CD4-positive, alpha-beta T cell (primary cell): ENCODE results near the gene ASB7. TPM values are rescaled to one million over a fixed set of nuclear protein-coding genes. Genes with fewer than 3 reads are reported as not detected.

ENCODE experiments used
- ATAC-seq: fragments of 200-7000 bp; cut with Tn5 transposase; one replicate; pipeline ENCODE4 v1.10.0; 2022; ENCODE audit warnings: mild to moderate bottlenecking; ENCODE audit not compliant: poor library complexity
- CTCF ChIA-PET: fragments of 350-600 bp; sonication (Branson Sonifier 250); formaldehyde crosslinking; loops from one replicate; lab custom pipeline; 2021; ENCODE audit warnings: antibody characterized with exemption, inconsistent platforms; lab: Charles Lee
- POLR2A ChIA-PET: fragments of 350-600 bp; sonication (Branson Sonifier 250); formaldehyde crosslinking; loops from one replicate; lab custom pipeline; 2021; ENCODE audit warnings: antibody characterized with exemption, inconsistent platforms; lab: Charles Lee
- DNase-seq, 14 experiments: peaks; one replicate each; pipeline ENCODE4 v3.0.0-alpha.2; 2013 to 2020; ENCODE audit warnings: mixed read lengths in 2 of 14
- H3K27ac ChIP-seq, 2 donors: one replicate each; pipeline versions ENCODE4 v1.5.1 to v1.7.0; 2013; ENCODE audit warnings: low read length in 2 of 2, low read depth in 1 of 2, mild to moderate bottlenecking in 1 of 2
- H3K27me3 ChIP-seq, 2 experiments: 1 replicate in 1 of 2; 2 replicates in 1 of 2; pipeline versions ENCODE4 v1.6.1 to v1.7.0; 2013; ENCODE audit warnings: low read length in 2 of 2, control low read depth in 1 of 2, mild to moderate bottlenecking in 1 of 2, moderate library complexity in 1 of 2; ENCODE audit not compliant: insufficient read depth in 2 of 2, control insufficient read depth in 1 of 2
- H3K36me3 ChIP-seq: one replicate; pipeline ENCODE4 v1.6.1; 2013; ENCODE audit warnings: low read length, control low read depth; ENCODE audit not compliant: insufficient read depth
- H3K4me1 ChIP-seq: one replicate; pipeline ENCODE4 v1.6.1; 2013; ENCODE audit warnings: low read length, control low read depth; ENCODE audit not compliant: insufficient read depth
- H3K4me3 ChIP-seq: one replicate; pipeline ENCODE4 v1.5.1; 2013; ENCODE audit warnings: mild to moderate bottlenecking, low read length, moderate library complexity
- H3K9me3 ChIP-seq, 2 experiments: 1 replicate in 1 of 2; 2 replicates in 1 of 2; pipeline versions ENCODE4 v1.6.1 to v1.7.0; 2013; ENCODE audit warnings: low read length in 2 of 2, mild to moderate bottlenecking in 2 of 2, control low read depth in 1 of 2, moderate library complexity in 1 of 2; ENCODE audit not compliant: control insufficient read depth in 1 of 2, insufficient read depth in 1 of 2
- H3K27ac Mint-ChIP-seq: one replicate; pipeline ENCODE4 v1.8.0; 2020; ENCODE audit warnings: mixed read lengths
- H3K27me3 Mint-ChIP-seq: one replicate; pipeline ENCODE4 v1.8.0; 2021; ENCODE audit warnings: mixed read lengths
- H3K36me3 Mint-ChIP-seq: one replicate; pipeline ENCODE4 v1.8.0; 2021; ENCODE audit warnings: low read depth, mixed read lengths
- H3K4me1 Mint-ChIP-seq: one replicate; pipeline ENCODE4 v1.8.0; 2021; ENCODE audit warnings: low read depth, mixed read lengths
- H3K4me3 Mint-ChIP-seq: one replicate; pipeline ENCODE4 v1.8.0; 2020; ENCODE audit warnings: mild to moderate bottlenecking, mixed read lengths
- H3K9me3 Mint-ChIP-seq: one replicate; pipeline ENCODE4 v1.8.0; 2020; ENCODE audit warnings: mixed read lengths
- CTCF ChIP-seq: fragments of 200-600 bp; IDR thresholded peaks from one replicate; pipeline ENCODE4 v1.8.0; 2022; ENCODE audit warnings: antibody characterized with exemption, mild to moderate bottlenecking
- intact Hi-C, 2 experiments: fragments of 100-400 bp; cut with DNase I in 1 of 2; cut with micrococcal nuclease in 1 of 2; formaldehyde crosslinking; loops; one replicate each; pipeline versions ENCODE4 v1.15.1 to v1.9.0; 2023 to 2025; cut with DNase I, micrococcal nuclease
- total RNA-seq, 174 experiments: library from RNA in 2 of 174; stranded (reverse) in 2 of 174; gene quantifications; one replicate each; pipeline ENCODE4 v1.2.3 and lab custom pipeline; 2021 to 2026

Gene ASB7
- total RNA-seq, 2 experiments from 2014 or later, result 14.9 to 16.7 TPM

- ChIA-PET POLR2A (no interaction called here), CTCF (no interaction called here)
- no peak overlapping the region for H3K27ac ChIP-seq
- H3K4me1 ChIP-seq, result no peaks in the 10 kb centered on the region
- intact Hi-C loops, result no loop called here
- Mint-ChIP-seq H3K9me3 (no peaks in the 10 kb centered on the region), H3K4me1 (no peaks in the 10 kb centered on the region), H3K27ac (no peak overlapping the region), H3K4me3 (no peak overlapping the region), H3K27me3 (peaks cover 10% of the 10 kb centered on the region), H3K36me3 (no peaks in the 10 kb centered on the region)
- no peak for DNase-seq
- ATAC-seq, result no peak
- H3K9me3 ChIP-seq, result no peaks in the 10 kb centered on the region
- TF ChIP-seq CTCF, result no peak
- no peak overlapping the region for H3K4me3 ChIP-seq
- no peaks in the 10 kb centered on the region for H3K36me3 ChIP-seq
- H3K27me3 ChIP-seq, result no peaks in the 10 kb centered on the region
Measured at GRCh38 chr15:100663086-100663914, 60.9 kb downstream of the ASB7 start.

- DNase-seq (no peak), ATAC-seq (no peak)
- intact Hi-C loops, result no loop called here
- H3K36me3 ChIP-seq, result no peaks in the 10 kb centered on the region
- H3K27me3 Mint-ChIP-seq, result peaks cover 10% of the 10 kb centered on the region
- no peaks in the 10 kb centered on the region for H3K36me3 Mint-ChIP-seq
- no peaks in the 10 kb centered on the region for H3K27me3 ChIP-seq
- H3K27ac ChIP-seq, result no peak overlapping the region
- ChIA-PET CTCF (no interaction called here), POLR2A (no interaction called here)
- no peaks in the 10 kb centered on the region for H3K9me3 ChIP-seq
- TF ChIP-seq CTCF, result no peak
- no peak overlapping the region for H3K4me3 ChIP-seq
- H3K4me1 ChIP-seq, result no peaks in the 10 kb centered on the region
- no peaks in the 10 kb centered on the region for H3K9me3 Mint-ChIP-seq
- H3K4me3 Mint-ChIP-seq, result no peak overlapping the region
- H3K4me1 Mint-ChIP-seq, result no peaks in the 10 kb centered on the region
- no peak overlapping the region for H3K27ac Mint-ChIP-seq
Measured at GRCh38 chr15:100663915-100664281, 61.5 kb downstream of the ASB7 start.

- TF ChIP-seq CTCF, result no peak
- no peaks in the 10 kb centered on the region for H3K9me3 Mint-ChIP-seq
Measured at GRCh38 chr15:100665570-100665969, 63.2 kb downstream of the ASB7 start.

More at GRCh38 chr15:100665570-100665969, 63.2 kb downstream of the ASB7 start:
- Mint-ChIP-seq H3K36me3 (no peaks in the 10 kb centered on the region), H3K4me3 (no peak overlapping the region), H3K4me1 (no peaks in the 10 kb centered on the region), H3K27ac (no peak overlapping the region), H3K27me3 (peaks cover 14% of the 10 kb centered on the region)
- no peaks in the 10 kb centered on the region for H3K9me3 ChIP-seq
- no peaks in the 10 kb centered on the region for H3K4me1 ChIP-seq
- no peak overlapping the region for H3K27ac ChIP-seq
- no peak overlapping the region for H3K4me3 ChIP-seq
- no peaks in the 10 kb centered on the region for H3K27me3 ChIP-seq
- ChIA-PET POLR2A (no interaction called here), CTCF (no interaction called here)
- intact Hi-C loops, result no loop called here
- ATAC-seq (no peak), DNase-seq (no peak)
- no peaks in the 10 kb centered on the region for H3K36me3 ChIP-seq
